ENCODE measurements around the gene MTHFD1L.

The MTHFD1L gene

DNA sequence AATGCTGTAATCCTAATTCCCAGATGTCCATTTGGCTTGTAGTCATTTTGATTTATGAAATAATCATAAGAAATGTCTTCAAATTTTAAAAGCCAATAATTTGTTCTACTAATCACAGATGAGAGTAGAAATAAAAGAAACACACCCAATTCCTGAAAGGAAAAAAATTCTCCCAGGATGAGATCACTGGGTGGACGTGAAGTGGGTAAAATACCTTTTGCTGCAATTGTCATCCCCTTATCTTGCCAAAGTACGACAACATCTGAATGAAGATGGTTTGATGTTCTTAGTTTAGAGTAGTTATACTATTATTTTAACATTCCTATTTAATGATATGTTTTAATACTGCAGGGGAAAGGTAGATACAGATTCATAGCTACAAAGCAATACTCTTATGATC, 33.7 kb downstream of the MTHFD1L start:
- no peak for FAIRE-seq

DNA sequence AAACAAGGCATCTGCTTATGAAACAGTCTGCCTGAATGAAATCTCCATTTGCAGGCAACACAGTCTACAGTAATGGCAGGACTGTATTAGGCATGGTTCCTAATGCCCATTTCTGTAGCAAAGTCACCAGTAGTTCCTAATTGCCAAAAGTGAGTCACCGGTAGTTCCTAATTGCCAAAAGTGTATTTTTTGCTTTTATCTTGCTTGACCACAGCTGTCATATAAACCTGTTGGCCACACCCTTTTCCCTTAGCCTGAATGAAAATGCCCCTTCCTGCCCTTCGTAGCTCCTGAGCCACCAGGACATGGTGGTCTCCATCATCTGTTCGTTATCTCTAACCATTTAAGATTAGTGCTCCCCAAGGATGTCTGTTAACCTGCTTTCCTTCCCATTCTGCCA, 34.5 kb downstream of the MTHFD1L start:
- FAIRE-seq = no peak

DNA sequence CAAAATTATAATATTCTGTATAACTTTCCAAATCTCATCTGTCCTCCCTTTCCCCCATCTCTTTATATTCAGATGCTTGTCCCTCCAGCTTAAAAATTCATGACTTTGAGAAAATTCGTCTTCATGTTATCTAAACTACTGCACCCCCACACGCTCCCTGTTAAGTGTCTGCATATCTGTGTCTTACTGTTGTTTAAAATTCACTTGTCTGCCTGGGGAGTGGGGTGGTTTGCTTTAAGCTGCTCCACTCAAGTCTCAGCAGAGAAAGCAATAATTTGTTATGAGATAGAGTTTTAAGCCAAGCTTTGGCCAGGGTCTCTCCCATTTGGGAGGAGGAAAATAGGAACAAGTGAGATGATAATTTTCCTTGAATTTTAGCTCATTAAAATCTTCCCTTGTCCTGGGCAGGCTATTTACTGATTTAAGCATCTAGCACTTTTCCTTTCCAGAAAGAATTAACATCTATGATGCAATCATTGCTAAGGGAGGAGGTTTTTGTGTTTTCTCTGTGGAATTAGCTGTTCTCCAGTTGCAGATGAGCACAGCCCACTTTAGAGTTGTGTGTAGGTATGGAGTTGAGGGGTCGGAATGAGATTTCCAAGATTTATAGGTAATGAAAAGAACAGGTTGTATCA, 36.8 kb downstream of the MTHFD1L start:
- no peak for FAIRE-seq

DNA sequence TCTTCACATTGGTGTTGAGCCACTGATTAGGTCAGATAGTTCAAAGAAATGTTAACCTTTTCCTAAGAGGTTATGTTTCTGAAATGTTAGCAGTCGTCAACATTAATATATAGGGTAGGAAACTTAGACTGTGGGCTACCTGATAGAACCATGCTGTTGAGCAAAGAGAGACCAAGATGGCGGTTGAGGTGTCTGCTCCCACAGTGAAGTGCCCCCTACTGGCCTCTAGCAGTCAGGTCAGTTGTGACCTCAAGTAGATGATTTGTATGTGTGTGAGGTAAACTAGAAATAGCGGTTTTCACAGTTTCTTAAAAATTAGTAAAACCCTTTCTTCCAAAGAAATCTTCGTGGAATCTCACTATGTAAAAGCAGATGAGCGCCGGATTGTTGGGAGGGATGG, 40.3 kb downstream of the MTHFD1L start:
- FAIRE-seq = no peak

DNA sequence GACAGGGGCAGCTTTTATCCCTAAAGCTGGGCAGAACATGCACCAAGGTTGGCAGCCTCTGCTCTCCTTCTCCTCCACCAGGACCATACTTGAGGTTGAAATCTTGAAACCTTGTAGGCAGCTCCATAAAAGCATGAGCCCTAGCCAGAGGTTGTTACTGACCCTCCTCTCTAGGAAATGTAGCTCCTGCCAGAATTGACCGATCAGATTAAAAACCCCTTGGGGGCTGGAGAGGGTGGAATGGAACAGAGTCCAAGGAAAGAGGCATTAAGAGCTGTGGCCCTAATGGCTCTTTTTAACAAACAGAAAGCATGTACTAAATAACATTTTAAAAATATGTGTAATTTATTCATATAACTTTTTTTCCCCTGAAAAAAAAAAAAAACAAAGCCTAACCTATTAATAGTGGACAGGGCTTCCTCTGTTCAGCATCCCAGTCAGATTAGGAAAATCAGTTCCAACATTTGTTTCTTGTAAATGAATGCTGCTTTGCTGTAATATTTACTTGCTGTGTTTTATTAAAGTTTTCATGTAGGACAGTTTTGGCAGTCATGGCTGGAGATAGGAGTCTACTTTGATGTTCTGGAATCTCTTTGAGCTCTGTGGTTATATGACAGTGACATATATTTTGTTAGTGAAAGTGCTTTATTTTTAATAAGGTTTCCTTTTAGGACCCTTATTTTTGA, 41.3 kb downstream of the MTHFD1L start:
- FAIRE-seq = no peak

DNA sequence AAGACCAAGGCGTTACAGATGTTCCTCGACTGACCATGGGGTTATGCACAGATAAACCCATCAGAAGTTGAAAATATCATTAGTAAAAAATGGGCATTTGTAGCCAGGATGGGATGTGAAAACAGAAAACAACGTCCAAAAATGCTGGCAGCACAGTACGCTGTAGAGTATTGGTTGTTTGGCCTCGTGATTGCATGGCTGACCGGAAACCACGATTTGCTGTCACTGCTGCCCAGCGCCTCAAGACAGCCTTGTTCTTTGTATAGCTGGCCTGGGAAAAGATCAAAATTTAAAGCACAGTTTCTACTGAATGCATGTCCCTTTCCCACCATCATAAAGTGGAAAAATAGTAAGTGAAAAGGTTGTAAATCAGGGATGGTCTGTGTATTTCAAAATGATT, 41.9 kb downstream of the MTHFD1L start:
- no peak for FAIRE-seq

DNA sequence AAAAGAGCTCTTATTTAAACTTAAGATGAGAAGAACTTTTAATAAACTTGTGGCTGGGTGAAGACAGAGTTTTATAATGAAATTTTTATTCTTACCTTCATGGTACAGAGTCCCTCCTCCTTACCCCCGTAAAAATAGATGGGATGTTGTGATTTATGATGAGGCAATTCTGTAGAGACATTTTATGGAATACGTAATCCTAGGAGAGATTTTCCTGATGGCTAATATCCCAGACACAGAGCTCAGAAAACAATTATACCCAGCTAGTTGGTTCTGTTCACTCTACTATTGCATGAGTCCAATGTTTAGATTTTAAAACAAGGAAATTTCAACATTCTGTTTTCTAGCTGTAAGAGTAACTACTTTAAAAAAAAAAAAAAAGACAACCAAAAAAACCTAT, 43.4 kb downstream of the MTHFD1L start:
- FAIRE-seq = no peak

DNA sequence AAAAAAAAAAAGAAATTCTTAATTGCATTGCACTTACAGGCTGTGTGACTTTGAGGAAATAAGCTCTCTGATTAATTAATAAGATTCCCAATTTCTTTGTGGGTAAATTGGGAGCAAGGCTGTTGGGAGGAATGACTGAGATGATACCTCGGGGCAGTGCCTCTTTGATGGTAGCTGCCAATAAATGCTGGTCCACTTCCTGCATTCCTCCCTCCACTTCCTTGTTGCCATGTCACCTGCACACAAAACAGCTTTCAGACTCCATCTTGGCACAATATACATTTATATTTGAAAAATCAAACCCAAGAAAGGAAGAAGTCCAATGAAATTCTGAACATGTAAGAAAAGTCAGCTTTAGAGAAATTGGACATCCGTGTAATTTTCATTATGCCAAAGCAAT, 45.1 kb downstream of the MTHFD1L start:
- no peak for FAIRE-seq

DNA sequence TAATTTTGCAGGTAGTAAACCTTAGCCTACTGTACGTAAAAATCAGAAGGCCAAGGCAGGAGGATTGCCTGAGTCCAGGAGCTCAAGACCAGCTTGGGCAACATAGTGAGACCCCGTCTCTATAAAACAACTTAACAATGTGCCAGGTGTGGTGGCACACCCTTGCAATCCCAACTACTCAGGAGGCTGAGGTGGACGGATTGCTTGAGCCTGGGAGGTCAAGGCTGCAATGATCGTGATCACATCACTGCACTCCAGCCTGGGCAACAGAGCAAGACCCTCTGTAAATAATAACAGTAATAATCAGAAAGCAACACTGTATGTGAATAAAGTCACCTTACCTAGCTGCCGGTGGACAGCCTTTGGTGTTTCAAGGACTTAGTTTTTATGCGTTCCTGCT, 48.9 kb downstream of the MTHFD1L start:
- FAIRE-seq = no peak

DNA sequence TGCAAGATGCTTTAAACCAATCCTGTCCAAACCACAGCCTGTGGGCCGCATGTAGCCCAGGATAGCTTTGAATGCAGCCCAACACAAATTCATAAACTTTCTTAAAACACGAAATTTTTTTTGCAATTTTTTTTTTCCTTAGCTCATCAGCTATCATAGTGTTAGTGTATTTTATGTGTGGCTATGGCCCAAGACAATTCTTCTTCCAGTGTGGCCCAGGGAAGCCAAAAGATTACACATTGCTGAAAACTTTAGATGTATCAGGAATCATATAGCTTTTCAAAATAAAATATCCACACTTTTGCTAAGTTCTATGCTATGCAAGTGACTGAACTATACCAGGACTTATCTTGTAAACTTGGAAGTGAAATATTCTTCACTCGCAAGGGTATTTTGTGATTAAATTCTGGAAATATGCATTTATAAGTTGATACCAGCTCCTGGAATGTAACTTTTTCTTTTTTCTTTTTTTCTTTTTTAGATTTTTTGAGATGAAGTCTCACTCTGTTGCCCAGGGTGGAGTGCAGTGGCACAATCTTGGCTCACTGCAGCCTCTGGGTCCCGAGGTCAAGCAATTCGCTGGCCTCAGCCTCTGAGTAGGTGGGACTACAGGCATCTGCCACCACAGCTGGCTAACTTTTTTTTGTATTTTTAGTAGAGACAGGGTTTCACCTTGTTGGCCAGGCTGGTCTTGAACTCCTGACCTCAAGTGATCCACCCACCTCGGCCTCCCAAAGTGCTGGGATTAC, 49.8 kb downstream of the MTHFD1L start:
- no peak for FAIRE-seq

DNA sequence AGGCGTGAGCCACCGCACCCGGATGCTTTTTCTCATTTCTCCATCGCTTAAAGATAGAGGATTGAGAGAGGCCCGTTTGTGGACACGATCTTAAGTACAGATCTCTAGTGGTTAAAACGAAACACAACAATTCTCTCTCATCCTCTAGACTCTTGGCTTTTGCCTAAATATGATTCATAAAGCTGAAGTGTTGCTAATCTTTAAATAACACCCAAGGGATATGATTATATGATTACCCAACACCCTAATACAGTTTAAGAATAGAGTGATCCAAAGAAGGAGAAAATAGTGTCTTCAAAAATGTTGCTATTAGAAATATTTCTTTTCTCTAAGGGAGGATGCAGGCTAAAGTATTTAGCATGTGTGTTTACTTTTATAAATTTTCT, 50.4 kb downstream of the MTHFD1L start:
- no peak for FAIRE-seq

DNA sequence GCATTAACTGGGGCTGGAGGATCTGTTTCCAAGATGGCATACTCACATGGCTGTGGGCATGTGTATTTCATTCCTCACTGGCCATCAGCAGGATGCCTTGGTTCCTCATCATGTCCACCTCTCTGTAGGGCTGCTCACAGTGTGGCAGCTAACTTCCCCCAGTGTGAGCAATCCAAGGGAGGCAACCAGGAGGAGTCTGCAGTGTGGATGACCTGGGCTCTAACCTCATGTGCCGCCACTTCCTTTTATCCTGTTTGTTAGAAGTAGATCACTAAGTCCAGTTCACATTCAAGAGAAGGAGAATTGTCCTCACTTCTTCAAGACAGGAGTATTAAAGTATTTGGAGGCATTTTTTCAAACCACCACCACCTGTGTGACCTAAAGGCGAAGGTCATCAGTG, 54.4 kb downstream of the MTHFD1L start:
- no peak for FAIRE-seq

DNA sequence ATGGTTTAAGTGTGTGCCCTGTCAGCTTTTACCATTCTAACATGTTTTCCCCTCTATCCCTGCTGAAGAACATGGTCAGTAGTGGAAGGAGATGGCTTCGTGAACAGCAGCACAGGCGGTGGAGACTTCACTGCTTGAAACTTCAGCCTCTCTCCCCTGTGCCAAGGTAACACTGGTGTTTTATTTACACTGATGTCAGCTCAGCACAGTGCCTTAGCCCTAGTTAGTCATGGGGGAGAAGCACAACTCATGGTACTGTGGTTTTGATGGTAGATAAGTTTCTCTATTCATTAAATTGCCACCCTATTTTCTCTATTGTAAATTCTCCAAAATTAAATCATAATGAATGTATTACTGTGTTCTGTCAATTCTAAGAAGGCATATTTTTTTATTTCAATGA, 56.6 kb downstream of the MTHFD1L start:
- FAIRE-seq = no peak

DNA sequence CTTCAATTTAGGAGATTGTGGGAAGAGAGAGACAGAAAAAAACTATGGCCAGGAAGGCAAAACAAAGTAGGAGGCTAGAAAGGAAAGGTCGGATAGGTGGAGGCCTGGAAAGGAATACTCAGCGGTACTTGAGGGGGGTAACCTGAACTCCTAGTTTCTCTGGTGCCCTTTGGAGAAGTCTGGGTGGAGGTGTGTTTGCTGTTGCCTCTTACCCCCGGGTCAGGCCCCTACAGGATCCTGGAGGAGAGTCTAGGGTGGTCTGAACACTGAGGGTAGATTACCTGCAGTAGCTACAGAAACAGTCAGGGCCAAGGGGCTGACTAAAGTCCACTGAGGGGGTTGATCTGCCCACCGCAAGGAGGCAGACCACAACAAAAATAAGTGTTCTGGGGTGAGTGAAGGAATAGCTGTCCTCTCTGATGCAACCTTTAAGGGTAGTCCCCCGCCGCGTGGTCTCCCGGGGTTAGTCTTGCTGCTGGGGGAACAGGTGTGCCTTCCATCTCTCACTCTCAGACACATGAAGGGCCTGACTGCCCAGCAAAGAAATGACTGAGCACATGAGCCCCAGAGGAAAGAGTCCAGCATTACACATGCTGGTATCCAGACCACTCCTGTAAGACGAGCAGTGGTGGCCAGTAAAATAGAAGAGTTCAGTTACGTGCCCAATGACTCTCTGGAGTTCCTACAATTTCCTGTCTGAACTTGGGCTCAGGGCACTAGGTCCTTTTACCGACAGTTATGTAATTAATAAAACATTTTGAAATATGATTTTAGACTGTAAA, 59.5 kb downstream of the MTHFD1L start:
- no peak for FAIRE-seq

DNA sequence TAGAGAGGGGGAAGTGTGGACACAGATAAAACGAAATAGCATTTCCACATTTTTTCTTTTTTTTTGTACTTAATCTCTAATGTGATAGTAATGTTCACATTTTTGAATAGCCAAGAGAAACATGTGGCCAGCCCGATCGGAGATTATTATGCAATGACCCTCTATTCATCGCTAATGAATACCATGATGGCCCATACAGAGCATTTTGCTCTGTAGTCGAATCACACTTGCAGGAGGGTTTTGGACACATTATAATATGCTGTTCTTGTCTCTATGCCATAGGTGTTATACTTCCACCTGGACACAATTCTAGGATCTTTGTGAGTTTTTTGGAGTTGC, 60.1 kb downstream of the MTHFD1L start:
- FAIRE-seq = no peak

DNA sequence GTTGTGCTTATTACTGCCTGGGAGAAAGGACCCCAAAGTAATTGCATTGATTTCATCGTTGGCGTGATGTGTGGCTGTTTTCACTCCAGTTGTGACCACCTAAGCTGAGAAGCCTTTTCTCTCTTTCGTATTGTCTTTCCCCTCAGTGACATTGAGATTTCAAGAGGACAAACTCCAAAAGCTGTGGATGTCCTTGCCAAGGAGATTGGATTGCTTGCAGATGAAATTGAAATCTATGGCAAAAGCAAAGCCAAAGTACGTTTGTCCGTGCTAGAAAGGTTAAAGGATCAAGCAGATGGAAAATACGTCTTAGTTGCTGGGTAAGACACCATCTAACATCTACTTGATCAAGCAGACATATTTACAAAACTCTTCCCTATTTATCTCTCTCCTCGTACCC, 60.5 kb downstream of the MTHFD1L start:
- FAIRE-seq = no peak

DNA sequence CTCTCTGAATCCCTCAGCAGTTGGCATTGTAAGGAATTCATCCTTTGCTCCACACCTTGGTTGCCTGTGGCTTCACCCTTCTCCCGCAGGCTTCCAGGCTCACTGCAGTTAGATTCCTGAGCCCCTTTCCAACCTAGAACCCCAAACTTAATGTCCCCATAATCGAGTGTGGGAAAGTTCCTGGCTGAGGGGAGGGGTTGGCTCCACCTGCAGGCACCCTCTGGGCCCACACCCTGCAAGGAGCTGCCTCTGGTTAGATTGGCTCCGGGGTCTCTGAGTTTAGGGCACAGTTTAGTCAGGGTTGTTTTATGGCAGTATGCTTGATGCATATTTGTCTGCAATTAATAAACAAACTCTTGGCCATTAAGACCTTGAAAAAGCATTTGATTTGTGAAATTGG, 63.4 kb downstream of the MTHFD1L start:
- FAIRE-seq = no peak

DNA sequence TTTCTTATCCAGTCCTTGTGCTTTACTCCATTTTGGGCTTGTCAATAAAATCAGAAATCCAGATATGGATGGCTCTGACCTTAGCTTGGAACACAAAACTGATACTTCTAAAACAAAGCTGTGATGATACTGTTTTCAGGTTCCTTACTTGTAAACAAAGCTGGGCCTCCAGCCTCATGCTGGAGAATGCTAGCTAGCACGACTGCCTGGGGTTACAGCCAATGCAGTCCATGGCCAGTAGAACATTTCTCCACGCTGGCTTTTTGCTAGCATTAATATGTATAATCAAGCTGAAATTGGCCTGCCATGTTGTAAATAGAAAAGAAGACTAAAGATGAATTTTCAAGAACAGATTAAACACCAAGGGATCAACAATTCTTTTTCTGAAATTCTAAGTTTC, 63.9 kb downstream of the MTHFD1L start:
- no peak for FAIRE-seq

DNA sequence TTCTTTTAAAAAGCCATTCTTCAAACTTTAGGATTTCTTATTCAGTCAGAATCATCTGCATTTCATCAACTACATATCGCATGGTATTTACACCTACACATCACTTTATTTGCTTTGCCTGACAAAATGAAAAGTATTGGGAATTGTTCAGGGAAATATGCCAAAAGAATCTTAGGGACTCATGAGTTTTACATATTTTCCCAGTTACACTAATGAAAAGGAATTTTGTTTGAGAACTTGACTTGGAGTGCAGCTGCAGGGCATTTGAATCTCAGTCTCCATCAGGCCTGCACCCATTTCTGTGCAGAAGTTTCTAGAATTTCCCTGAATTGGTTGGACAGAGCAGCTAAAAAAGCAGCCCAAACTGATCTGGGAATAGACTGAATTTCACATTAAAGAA, 65.3 kb downstream of the MTHFD1L start:
- FAIRE-seq = no peak

DNA sequence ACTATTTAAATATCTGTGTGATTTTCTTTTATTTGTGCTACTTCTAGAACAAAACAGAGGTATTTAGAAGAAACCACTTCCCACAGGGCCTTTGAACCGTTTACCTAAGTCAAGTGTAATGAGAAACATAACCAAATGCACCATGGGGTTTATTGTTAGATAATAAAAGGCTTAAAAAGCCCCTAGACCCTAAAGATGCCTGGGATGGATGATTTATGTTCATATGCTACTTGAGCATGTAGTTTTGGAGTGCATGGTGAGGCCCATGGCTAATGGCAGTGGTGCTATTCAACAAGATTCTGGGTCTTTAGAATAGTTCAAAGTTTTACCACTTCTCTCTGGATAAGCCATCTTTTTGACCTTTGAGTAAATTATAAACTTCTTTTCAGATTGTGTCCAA, 65.9 kb downstream of the MTHFD1L start:
- FAIRE-seq = no peak

DNA sequence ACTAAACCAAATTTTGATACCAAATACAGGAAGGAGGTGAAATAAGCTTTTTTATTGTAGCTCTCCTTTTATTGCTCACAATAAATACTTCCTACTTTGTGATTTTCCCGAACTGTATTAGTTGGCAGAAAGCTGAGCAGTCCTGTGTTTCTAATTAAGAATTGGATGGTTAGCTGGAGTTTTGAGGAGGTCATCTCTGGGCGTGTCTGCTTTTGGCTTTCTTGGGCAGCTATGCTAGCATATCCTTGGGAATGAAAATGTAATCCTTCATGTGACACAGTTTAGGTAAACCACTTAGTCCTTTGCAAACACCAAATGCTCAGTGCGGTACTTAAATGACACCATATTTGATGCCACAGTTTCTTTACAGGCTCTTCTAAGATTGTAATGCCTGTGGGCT, 67.5 kb downstream of the MTHFD1L start:
- FAIRE-seq = no peak

DNA sequence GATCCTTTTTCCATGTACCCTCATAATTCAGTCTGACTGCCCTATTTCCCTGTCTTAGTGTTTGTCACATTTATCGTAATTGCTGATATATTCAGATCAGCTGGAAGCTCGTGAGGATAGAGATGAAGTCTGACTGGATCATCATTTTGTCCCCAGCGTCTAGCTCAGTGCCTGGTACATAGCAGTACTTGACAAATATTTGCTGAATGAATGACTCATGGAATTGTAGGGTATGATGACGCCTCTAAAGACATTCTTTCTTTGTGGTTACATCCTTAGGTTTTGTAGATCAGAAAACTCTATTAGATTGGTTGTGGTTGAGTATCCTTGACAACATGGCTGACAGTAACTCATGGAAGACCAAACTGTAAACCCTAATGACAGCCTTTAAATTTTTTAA, 68.9 kb downstream of the MTHFD1L start:
- FAIRE-seq = no peak

DNA sequence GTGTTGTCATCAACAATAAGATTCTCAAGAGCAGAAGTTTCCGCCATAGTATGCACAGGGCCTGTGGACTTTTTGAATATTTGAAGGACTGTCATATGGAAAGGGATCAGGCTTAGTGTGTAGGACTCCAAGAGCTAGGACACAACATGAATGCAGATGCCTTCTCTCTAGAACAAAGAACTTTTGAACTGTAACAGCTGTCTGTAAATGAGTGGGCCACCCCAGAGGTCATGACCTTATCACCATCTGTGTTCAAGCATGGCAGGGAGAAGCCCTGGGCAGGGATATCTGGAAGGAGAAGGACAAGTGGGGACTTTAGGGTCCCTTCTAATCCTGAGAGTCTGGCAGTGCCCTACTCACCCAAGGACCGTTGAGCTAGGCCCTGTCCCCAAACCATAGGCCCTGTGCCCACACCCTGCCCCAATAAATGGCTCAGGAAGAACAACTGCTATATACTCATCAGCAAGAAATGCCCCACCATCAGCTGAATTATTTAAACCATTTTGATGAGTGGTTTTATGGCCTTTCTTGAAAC, 70.6 kb downstream of the MTHFD1L start:
- FAIRE-seq = no peak
